Psoas muscle (tissue), 8 donors: ENCODE measurements around the gene ERO1B. TPM values are rescaled to one million over a fixed set of nuclear protein-coding genes. Genes with fewer than 3 reads are reported as not detected.

Experiments
- ATAC-seq, 4 donors: fragments of 200-7000 bp; cut with Tn5 transposase; one replicate each; pipeline ENCODE4 v1.9.1; 2020; ENCODE audit warnings: moderate library complexity in 3 of 4, mild to moderate bottlenecking in 2 of 4
- DNase-seq, 2 donors: peaks; one replicate each; pipeline ENCODE4 v3.0.0-alpha.2; 2020
- H3K27ac ChIP-seq: fragments of 200-600 bp; one replicate; pipeline ENCODE4 v1.8.0; 2022
- H3K27me3 ChIP-seq, 3 donors: fragments of 200-600 bp in 1 of 3; one replicate each; pipeline versions ENCODE4 v1.6.1 to v1.8.0; 2013 to 2022; ENCODE audit warnings: low read length in 2 of 3, mild to moderate bottlenecking in 2 of 3, moderate library complexity in 1 of 3; ENCODE audit not compliant: insufficient read depth in 3 of 3
- H3K36me3 ChIP-seq, 2 donors: fragments of 200-600 bp in 1 of 2; one replicate each; pipeline versions ENCODE4 v1.6.1 to v1.8.0; 2013 to 2022; ENCODE audit warnings: low read depth in 1 of 2, mild to moderate bottlenecking in 1 of 2, moderate library complexity in 1 of 2; ENCODE audit not compliant: insufficient read depth in 1 of 2
- H3K4me1 ChIP-seq: fragments of 200-600 bp; one replicate; pipeline ENCODE4 v1.8.0; 2022
- H3K4me3 ChIP-seq: fragments of 200-600 bp; one replicate; pipeline ENCODE4 v1.8.0; 2022; ENCODE audit warnings: mild to moderate bottlenecking
- H3K9me3 ChIP-seq: fragments of 200-600 bp; one replicate; pipeline ENCODE4 v1.8.0; 2022
- CTCF ChIP-seq: fragments of 200-600 bp; IDR thresholded peaks from one replicate; pipeline ENCODE4 v1.8.0; 2022; ENCODE audit warnings: antibody characterized with exemption
- WGBS, 3 donors: extraction: QIAGEN DNeasy Blood & Tissue Kit; methylation state at CpG; one replicate each; pipeline versions ENCODE4 v1.1.6 to v1.1.7; 2013; 5-methylcytosine and 5-hydroxymethylcytosine counted together
- intact Hi-C, 2 donors: fragments of 100-400 bp; cut with DNase I; formaldehyde crosslinking; loops; one replicate each; pipeline versions ENCODE4 v1.11.0 to v1.14.2; 2022
- polyA plus RNA-seq, 3 donors: library from polyadenylated mRNA; stranded (reverse); fragments of 200-250 nt; gene quantifications; one replicate each; pipeline ENCODE4 v1.2.3, GENCODE V29; 2013
- total RNA-seq, 4 donors: library from RNA; stranded (reverse); fragmentation: NEBNext Ultra II Directional in 2 of 4; extraction: Animal tissue kit (Norgen Biotek cat#: 25700) in 2 of 4; gene quantifications; one replicate each; pipeline versions ENCODE4 v1.2.1 to v1.2.4, GENCODE V29; 2021 to 2023
- donor health status: healthy with polysubstance abuse.
- donor health status: DM: no; HTN: no; CAD: no; lungs with moderate emphysema.
- donor health status: Bipolar disorder and iron deficiency.
- donor health status: healthy.
- donor health status: DM: yes; HTN: yes; CAD: no.
- donor health status: DM: no; HTN: no; CAD: no.
- donor health status: DM: no; HTN: no; CAD: no.
- donor health status: DM: yes; HTN: yes; CAD: no.

ERO1B gene
- total and polyA plus RNA-seq, 7 donors: 1.3 to 6.0 (median 2.6) TPM

GRCh38 chr1:236175642-236176336, 106.0 kb downstream of the ERO1B start:
- Histone ChIP-seq H3K9me3 (no peaks in the 10 kb centered on the region), H3K27me3 (no peaks in the 10 kb centered on the region), H3K4me3 (no peak overlapping the region), H3K27ac (no peak overlapping the region), H3K4me1 (no peaks in the 10 kb centered on the region), H3K36me3 (no peaks in the 10 kb centered on the region)
- WGBS, 3 donors: 80 to 87% (median 81%) methylated on average over 12 of the region's 12 CpGs
- no peak for TF ChIP-seq CTCF
- intact Hi-C loops: no loop called here
- ATAC-seq: no peak
- no peak for DNase-seq

GRCh38 chr1:236173174-236173767, 108.5 kb downstream of the ERO1B start:
- no peaks in the 10 kb centered on the region for H3K36me3 ChIP-seq
- TF ChIP-seq CTCF: no peak
- H3K27ac ChIP-seq: no peak overlapping the region
- intact Hi-C loops: no loop called here
- H3K27me3 ChIP-seq: no peaks in the 10 kb centered on the region
- H3K4me3 ChIP-seq: no peak overlapping the region
- ATAC-seq (no peak), DNase-seq (no peak)
- WGBS, 3 donors: 81 to 88% (median 85%) methylated on average over 5 of the region's 5 CpGs
- no peaks in the 10 kb centered on the region for H3K4me1 ChIP-seq
- H3K9me3 ChIP-seq: no peaks in the 10 kb centered on the region

GRCh38 chr1:236172041-236172579, 109.6 kb downstream of the ERO1B start:
- Histone ChIP-seq H3K9me3 (no peaks in the 10 kb centered on the region), H3K4me1 (no peaks in the 10 kb centered on the region), H3K27me3 (no peaks in the 10 kb centered on the region), H3K27ac (no peak overlapping the region), H3K4me3 (no peak overlapping the region), H3K36me3 (no peaks in the 10 kb centered on the region)
- ATAC-seq (no peak), DNase-seq (no peak)
- intact Hi-C loops: no loop called here
- TF ChIP-seq CTCF: no peak

GRCh38 chr1:236168716-236169429, 112.9 kb downstream of the ERO1B start:
- H3K27me3 ChIP-seq: no peaks in the 10 kb centered on the region
- H3K4me3 ChIP-seq: no peak overlapping the region
- H3K4me1 ChIP-seq: no peaks in the 10 kb centered on the region
- DNase-seq (peak; percentile 63 to 67), ATAC-seq (peak in 2 of 4 donors; percentile 39 to 40)
- no peak for TF ChIP-seq CTCF
- H3K9me3 ChIP-seq: no peaks in the 10 kb centered on the region
- intact Hi-C loops: no loop called here
- 74 to 81% (median 78%) methylated on average over 10 of the region's 10 CpGs for WGBS, 3 donors
- no peaks in the 10 kb centered on the region for H3K36me3 ChIP-seq
- H3K27ac ChIP-seq: no peak overlapping the region
